GM10266 (cell line): Measurements from ENCODE around the gene RUVBL2.

Source experiments
- DNase-seq: peaks from one replicate; pipeline ENCODE4 v3.0.0; 2012; ENCODE audit errors: extremely low spot score
- CTCF ChIP-seq: IDR thresholded peaks from 2 replicates; pipeline ENCODE4 v1.5.1; 2012; ENCODE audit warnings: mild to moderate bottlenecking, low read depth; ENCODE audit not compliant: control insufficient read depth, insufficient read depth; ENCODE audit errors: missing control alignments

The RUVBL2 gene

GRCh38 chr19:48953141-48953540, 40.5 kb upstream of the RUVBL2 start:
- TF ChIP-seq CTCF: no peak
- DNase-seq: no peak

DNA sequence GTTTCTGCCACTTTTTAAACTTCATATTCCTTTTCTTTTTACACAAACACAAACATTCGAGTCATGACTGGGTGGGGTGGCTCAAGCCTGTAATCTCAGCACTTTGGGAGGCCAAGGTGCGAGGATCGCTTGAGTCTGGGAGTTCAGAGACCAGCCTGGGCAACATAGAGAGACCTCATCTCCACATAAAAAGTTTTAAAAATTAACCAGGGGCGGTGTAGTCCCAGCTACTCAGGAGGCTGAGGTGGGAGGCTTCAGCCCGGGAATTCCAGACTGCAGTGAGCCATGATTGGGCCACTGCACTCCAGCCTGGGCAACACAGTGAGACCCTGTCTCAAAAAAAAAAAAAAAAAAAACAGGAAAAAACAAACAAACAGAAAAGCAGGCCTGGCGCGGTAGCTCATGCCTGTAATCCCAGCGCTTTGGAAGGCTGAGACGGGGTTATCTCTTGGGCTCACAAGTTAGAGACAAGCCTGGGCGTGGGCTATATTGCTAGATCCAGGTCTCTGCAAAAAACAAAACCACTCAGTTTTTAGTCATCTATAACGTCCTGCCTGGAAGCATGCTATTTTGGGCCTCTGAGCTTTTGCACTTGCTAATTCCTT, 39.6 kb upstream of the RUVBL2 start:
- TF ChIP-seq CTCF: no peak

GRCh38 chr19:48954595-48955307, 38.9 kb upstream of the RUVBL2 start, which contains the start of gene BAX:
BAX (plus strand) TSS chr19:48954875; CDS start chr19:48954929, 54 bp downstream.
- DNase-seq: peak; percentile 98

More for the DNA sequence above, 39.6 kb upstream of the RUVBL2 start:
- DNase-seq: no peak

DNA sequence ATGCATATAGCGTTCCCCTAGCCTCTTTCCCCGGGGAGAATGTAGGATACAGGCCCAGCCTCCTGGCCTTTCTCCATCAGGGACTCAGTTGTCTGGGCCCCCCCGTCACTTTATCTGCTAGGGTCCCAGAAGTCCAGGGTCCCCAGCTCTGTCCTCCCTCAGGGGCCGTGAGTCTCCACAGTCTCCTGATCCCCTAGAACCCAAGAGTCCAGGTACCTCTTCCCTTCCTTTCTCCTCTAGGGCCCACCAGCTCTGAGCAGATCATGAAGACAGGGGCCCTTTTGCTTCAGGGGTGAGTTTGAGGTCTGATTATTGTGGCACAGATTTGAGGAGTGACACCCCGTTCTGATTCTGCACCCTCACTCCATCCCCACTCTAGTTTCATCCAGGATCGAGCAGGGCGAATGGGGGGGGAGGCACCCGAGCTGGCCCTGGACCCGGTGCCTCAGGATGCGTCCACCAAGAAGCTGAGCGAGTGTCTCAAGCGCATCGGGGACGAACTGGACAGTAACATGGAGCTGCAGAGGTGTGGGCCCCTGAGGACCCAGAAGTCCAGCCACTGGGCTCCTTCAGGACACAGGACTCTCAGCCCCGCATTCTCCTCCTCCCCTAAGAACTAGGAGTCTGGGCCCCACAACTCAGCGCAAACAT, 38.3 kb upstream of the RUVBL2 start:
- DNase-seq: no peak

More at GRCh38 chr19:48954595-48955307, 38.9 kb upstream of the RUVBL2 start, which contains the start of gene BAX:
- no peak for TF ChIP-seq CTCF

DNA sequence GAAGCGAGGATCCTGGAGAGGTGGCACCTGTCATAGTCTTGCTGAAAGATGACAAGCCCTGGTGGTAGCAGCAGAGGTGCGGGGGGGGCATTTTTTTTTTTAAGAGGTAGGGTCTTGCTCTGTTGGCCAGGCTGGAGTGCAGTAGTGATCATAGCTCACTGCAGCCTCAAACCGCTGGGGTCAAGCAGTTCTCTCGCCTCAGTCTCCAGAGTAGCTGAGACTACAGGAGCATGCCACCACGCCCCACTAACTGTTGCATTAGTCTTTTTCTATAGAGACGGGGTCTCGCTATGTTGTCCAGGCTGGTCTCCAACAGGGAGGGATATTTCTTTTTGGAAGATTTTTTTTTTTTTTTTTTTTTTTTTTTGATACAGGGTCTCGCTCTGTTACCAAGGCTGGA, 35.7 kb upstream of the RUVBL2 start:
- no peak for TF ChIP-seq CTCF
- no peak for DNase-seq

More for the DNA sequence above, 38.3 kb upstream of the RUVBL2 start:
- no peak for TF ChIP-seq CTCF

- TF ChIP-seq CTCF: no peak
- no peak for DNase-seq
These were observed 34.1 kb upstream of the RUVBL2 start for GRCh38 chr19:48959341-48960239.
